ENCODE data around the gene SLC25A44.
A peak's percentile ranks its signal among the peaks of the same experiment; 100 is the strongest.

- peak; percentile 82 for TF ChIP-seq CTCF (conservative IDR thresholded peaks at IDR 0.05; ENCODE audit: low read length)
- no peak for TF ChIP-seq EZH2phosphoT487 (IDR thresholded peaks at IDR 0.05; ENCODE audit: borderline replicate concordance)
Measured at GRCh38 chr1:156146020-156146768, 47.7 kb upstream of the SLC25A44 start.
